Measurements from ENCODE around the gene IGF2BP3.

Gene IGF2BP3

DNA sequence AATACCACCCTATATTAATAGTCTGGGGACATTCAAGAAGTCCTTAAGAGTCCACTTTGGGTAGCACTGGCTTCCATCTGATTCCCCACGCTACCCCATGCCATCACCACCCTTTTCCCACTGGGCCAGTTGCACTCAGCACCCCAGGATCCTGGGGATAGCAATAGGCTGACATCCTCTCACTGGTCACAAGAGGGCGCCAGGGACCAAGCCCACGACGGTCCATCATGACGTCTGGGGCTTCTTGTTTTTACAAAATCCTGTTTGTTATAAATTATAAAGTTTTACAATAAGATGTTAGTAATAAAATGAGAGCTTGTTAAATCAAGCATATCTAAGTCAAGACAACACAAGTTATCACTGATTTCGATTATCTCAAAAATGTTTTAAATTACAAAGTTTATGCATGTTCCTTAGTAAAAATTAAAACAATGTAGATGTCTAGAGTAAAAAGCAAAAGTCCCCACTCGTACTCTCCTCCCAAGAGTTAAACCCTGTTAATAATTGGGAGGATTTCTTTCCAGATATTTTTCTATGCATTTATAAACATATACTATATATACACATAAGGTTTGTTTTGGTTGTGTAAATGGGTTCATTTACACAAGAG lies 208.3 kb downstream of the IGF2BP3 start:
- Histone ChIP-seq H3K4me1 (ENCODE audit: insufficient read depth, low read length) (no peaks in the 10 kb centered on the region), H3K36me3 (ENCODE audit: insufficient read depth, low read length) (no peaks in the 10 kb centered on the region), H3K9me3 (ENCODE audit: control insufficient read depth, insufficient read depth, low read length) (no peaks in the 10 kb centered on the region), H3K9ac (ENCODE audit: low read depth, low read length) (no peak overlapping the region)

DNA sequence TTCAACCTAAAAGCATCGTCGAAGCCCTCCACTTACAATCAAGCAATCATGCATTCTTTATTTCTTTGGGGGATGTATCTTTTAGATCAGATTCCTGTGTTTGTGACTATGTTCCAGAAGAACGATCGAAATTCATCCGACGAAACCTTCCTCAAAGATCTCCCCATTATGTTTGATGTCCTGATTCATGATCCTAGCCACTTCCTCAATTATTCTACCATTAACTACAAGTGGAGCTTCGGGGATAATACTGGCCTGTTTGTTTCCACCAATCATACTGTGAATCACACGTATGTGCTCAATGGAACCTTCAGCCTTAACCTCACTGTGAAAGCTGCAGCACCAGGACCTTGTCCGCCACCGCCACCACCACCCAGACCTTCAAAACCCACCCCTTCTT lies 209.9 kb downstream of the IGF2BP3 start:
- no peak overlapping the region for H3K9ac ChIP-seq (ENCODE audit: low read depth, low read length)
- no peaks in the 10 kb centered on the region for H3K9me3 ChIP-seq (ENCODE audit: control insufficient read depth, insufficient read depth, low read length)
- no peaks in the 10 kb centered on the region for H3K36me3 ChIP-seq (ENCODE audit: insufficient read depth, low read length)
- no peaks in the 10 kb centered on the region for H3K4me1 ChIP-seq (ENCODE audit: insufficient read depth, low read length)

Data from ES-I3 (cell line).